GM21447 (cell line): ENCODE measurements around the gene ZNF43.
"Not testable (repeated sequence)": the region's sequence is repeated elsewhere in the genome, so short reads cannot be mapped to it uniquely, and the experiment has no call there.

Experiments used
- ATAC-seq: cut with Tn5 transposase; IDR thresholded peaks from one replicate; pipeline ENCODE4 v1.9.1; 2021; ENCODE audit not compliant: unreplicated experiment

Gene ZNF43

DNA sequence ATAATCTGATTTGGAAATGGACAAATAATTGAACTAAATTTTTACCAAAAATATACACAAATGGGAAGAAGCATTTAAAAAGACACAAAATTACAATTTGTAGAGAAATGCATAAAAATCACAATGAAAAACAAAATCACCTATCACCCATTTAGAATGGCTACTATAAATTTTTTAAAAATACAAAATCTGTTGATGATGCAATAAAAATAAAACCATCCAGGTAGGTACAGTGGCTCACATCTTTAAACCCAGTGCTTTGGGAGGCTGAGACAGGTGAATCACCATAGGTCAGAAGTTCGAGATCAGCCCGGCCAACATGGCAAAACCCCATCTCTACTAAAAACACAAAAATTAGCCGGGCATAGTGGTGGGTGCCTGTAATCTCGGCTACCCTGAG, 23.5 kb downstream of the ZNF43 start:
- no peak for ATAC-seq

DNA sequence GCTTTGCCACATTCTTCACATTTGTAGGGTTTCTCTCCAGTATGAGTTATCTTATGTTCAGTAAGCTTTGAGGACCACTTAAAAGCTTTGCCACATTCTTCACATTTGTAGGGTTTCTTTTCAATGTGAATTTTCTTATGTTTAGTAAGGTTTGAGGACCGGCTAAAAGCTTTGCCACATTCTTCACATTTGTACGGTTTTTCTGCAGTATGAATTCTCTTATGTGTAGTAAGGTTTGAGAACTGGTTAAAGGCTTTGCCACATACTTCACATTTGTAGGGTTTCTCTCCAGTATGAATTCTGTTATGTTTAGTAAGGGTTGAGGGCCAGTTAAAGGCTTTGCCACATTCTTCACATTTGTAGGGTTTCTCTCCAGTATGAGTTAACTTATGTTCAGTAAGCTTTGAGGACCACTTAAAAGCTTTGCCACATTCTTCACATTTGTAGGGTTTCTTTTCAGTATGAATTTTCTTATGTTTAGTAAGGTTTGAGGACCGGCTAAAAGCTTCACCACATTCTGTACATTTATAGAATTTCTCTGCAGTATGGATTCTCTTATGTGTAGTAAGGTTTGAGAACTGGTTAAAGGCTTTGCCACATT, 27.5 kb downstream of the ZNF43 start:
- not testable (repeated sequence) for ATAC-seq

DNA sequence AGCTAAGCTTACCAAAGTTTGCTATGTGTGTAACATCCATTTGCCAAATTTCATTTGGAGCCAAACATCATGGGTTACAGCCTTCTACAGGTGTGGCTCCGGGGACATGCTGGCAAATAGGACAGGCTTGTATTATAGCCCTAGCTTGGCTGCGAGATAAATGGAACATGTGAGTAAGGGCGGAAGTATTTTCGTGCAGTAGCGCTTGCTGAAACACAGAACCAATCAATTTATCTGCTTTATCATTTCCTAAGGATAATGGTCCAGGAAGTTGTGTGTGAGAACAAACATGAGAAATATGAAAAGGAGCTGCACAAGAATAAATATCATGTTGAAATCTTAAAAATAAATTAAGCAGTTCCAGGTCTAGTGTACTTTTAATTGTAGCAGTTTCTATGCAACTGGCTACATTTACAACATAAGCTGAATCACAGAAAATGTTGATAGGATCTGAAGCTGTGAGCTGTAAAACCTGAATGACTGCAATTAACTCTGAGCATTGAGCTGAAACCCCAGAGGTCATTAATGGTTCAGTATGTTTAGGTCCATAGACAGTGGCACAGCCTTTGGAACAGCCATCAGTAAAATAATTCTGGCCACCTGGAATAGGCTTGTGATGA, 46.4 kb downstream of the ZNF43 start:
- no peak for ATAC-seq

DNA sequence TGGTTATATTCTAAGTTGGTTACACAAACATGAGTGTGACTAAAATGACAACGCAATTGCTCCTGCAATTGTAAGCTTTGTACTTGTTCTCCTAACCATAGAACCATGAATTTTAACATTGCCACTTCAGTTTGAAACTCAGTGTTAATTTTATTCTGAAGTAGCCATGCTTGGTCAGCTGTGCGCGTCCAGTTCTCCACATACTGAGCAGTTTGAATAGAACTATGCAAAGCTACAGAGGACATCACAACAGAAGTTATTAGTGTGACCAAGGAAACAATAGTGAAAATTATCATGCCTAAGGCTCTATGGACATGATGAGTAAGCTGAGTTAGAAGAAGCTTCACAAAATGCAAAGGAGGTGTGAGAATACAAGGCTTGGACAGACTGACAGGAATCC, 49.0 kb downstream of the ZNF43 start:
- ATAC-seq = no peak

DNA sequence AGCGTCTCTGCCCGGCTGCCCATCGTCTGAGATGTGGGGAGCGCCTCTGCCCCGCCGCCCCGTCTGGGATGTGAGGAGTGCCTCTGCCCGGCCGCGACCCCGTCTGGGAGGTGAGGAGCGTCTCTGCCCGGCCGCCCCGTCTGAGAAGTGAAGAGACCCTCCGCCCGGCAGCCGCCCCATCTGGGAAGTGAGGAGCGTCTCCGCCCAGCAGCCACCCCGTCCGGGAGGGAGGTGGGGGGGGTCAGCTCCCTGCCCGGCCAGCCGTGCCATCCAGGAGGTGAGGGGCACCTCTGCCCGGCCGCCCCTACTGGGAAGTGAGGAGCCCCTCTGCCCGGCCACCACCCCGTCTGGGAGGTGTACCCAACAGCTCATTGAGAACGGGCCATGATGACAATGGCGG, 60.2 kb downstream of the ZNF43 start:
- ATAC-seq = not testable (repeated sequence)

DNA sequence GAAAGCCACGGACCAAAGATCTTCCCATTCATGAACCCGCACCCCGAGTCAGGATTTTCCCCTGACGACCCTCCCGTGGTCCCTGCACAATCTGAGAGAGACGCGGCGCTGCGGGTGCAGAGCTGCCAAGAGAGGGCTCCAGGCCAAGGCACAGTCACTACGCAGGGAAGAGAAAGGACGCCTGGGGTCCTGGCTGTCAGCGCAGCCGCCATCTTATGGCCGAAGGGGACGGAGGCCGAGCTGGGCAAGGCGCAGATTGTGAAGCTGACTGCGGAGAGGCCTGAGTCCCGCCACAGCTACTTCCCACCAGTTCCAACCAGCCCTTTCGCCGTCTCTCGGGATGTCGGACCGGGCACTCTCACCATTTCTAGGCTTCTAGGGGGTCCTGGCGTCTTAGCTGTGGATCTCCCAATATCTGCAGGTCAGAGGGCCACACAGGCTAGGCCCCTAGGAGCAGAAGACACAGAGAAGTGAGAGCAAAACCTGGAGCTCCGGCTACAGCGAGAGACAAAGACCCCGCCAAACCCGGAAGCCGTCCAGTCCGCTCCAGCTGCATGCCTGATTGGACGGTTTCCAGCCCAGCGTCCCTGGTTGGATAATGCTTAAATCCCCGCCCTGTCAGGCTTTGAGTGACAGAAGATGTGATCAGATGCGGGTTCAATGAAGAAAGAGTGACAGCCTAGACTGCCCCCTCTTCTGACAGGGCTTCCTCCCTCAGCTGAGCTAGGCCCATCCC, 68.7 kb downstream of the ZNF43 start, which contains the start of gene ZNF100:
TSS of gene ZNF100 (minus strand) at position 515 of the 736 bp plus-strand sequence. CDS start at position 365, 150 bp downstream.
- peak; percentile 95 for ATAC-seq

DNA sequence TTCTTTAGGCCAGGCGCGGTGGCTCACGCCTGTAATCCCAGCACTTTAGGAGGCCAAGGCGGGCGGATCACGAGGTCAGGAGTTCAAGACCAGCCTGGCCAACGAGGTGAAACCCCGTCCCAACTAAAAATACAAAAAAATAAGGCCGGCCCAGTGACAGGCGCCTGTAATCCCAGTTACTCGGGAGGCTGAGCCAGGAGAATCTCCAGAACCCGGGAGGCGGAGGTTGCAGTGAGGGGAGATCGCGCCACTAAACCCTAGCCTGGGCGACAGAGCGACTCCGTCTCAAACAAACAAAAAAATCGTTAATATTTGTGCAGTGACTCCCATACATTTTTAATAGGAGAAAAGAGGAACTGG, 69.3 kb downstream of the ZNF43 start:
- ATAC-seq = not testable (repeated sequence)

DNA sequence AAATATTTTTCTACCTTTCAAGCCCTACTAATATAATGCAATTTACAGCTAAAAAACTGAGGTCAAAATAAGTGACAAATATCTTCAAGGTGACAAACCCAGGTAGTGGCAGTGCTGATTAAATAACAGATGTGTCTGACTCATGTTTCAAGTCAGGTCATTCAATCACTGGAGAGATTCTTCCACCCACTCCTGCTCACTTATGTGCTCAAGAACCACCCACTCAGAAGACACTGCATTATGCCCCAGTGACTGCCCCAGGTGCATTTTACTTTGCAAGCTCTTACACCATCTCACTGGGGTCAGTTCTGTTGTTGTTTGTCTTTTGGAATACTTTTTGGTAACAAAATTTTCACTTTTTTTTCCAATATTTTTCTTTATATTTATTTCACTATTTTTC, 70.8 kb downstream of the ZNF43 start:
- no peak for ATAC-seq

DNA sequence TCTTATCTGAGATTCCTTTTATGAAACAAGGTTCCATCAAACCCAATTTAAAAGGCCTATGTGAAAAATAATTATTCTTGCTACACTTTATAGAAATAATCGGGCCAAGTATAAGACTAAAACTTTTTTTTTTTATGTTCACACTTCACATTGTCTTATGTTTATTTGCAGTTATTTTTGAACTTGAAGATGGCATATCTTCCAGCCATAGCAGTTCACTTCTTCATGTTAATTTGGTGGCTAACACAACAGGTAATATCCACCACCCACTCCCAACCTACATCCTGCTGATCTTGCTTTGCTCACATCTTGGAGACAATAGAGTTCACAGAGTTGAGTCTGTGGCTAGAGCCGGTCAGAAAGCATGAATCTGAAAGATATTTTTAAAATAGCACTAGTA, 74.4 kb downstream of the ZNF43 start:
- not testable (repeated sequence) for ATAC-seq

DNA sequence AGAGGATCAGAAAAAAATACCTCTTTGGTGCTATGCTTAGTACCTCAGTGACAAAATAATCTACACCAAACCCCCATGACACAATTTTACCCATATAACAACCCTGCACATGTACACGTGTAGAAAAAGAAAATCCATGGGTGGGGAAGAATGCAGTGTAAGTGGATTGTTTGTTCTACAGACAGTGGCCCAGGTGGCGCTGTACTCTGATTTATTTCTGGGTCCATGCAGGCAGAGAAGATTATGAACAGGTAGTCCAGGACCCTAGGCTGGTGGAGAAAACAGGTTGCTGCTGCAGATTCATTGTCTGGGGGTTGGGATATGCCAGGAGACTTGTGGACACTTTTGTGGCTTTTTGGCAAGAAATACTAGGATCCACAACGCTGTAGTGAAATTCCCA, 77.7 kb downstream of the ZNF43 start:
- ATAC-seq = no peak

DNA sequence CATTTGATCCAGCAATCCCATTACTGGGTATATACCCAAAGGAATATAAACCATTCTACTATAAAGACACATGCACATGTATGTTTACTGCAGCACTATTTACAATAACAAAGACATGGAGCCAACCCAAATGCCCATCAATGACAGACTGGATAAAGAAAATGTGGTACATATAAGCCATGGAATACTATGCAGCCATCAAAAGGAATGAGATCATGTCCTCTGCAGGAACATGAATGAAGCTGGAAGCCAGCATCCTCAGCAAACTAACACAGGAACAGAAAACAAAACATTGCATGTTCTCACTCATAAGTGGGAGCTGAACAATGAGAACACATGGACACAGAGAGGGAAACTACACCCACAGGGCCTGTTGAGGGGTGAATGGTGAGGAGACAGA, 80.4 kb downstream of the ZNF43 start:
- not testable (repeated sequence) for ATAC-seq
